Activated CD8-positive, alpha-beta memory T cell treated with anti-CD3 and anti-CD28 coated beads, Interleukin-2, amount 50 U/mL, for 4 hours (primary cell): ENCODE results near the gene ASXL1.
A peak's percentile ranks its signal among the peaks of the same experiment; 100 is the strongest.
"Not testable (repeated sequence)": the region's sequence is repeated elsewhere in the genome, so short reads cannot be mapped to it uniquely, and the experiment has no call there.

Experiments
- DNase-seq: peaks from one replicate; pipeline ENCODE4 v3.0.0-alpha.2; 2020

ASXL1 gene

GRCh38 chr20:32455171-32455900 lies 97.2 kb downstream of the ASXL1 start:
- no peak for DNase-seq

- DNase-seq = no peak
Observed at GRCh38 chr20:32455901-32456701, 98.0 kb downstream of the ASXL1 start.

GRCh38 chr20:32456869-32457478 lies 98.8 kb downstream of the ASXL1 start:
- DNase-seq = peak; percentile 38

- no peak for DNase-seq
Observed at GRCh38 chr20:32457479-32457986, 99.4 kb downstream of the ASXL1 start.

GRCh38 chr20:32458061-32458836 lies 100.1 kb downstream of the ASXL1 start:
- no peak for DNase-seq

GRCh38 chr20:32458837-32459220 lies 100.7 kb downstream of the ASXL1 start:
- DNase-seq = no peak

GRCh38 chr20:32460231-32460630 lies 102.1 kb downstream of the ASXL1 start:
- DNase-seq = no peak

GRCh38 chr20:32460683-32461320 lies 102.7 kb downstream of the ASXL1 start:
- no peak for DNase-seq

- no peak for DNase-seq
Observed at GRCh38 chr20:32461836-32462600, 103.9 kb downstream of the ASXL1 start.

- DNase-seq = no peak
Observed at GRCh38 chr20:32462900-32463641, 104.9 kb downstream of the ASXL1 start.

GRCh38 chr20:32463642-32464400 lies 105.7 kb downstream of the ASXL1 start:
- no peak for DNase-seq

GRCh38 chr20:32464401-32465091 lies 106.4 kb downstream of the ASXL1 start:
- no peak for DNase-seq

GRCh38 chr20:32465092-32465900 lies 107.2 kb downstream of the ASXL1 start:
- DNase-seq = no peak

GRCh38 chr20:32465901-32466675 lies 108.0 kb downstream of the ASXL1 start:
- DNase-seq = not testable (repeated sequence)

GRCh38 chr20:32466739-32467505 lies 108.8 kb downstream of the ASXL1 start:
- no peak for DNase-seq

GRCh38 chr20:32467506-32468312 lies 109.6 kb downstream of the ASXL1 start:
- DNase-seq = no peak
